GM19240 (cell line): ENCODE measurements around the gene GPX5.
"Not testable (repeated sequence)": the region's sequence is repeated elsewhere in the genome, so short reads cannot be mapped to it uniquely, and the experiment has no call there.

Experiments
- DNase-seq: peaks from one replicate; pipeline ENCODE4 v3.0.0; 2011; ENCODE audit warnings: low spot score; ENCODE audit not compliant: insufficient read length

GPX5 gene, protein sequence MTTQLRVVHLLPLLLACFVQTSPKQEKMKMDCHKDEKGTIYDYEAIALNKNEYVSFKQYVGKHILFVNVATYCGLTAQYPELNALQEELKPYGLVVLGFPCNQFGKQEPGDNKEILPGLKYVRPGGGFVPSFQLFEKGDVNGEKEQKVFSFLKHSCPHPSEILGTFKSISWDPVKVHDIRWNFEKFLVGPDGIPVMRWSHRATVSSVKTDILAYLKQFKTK

GRCh38 chr6:28525496-28526039 lies at the start of gene GPX5:
Gene GPX5, plus strand, starts transcription at chr6:28525881. Its CDS starts 133 bp downstream, at chr6:28526014.
- no peak for DNase-seq

DNA sequence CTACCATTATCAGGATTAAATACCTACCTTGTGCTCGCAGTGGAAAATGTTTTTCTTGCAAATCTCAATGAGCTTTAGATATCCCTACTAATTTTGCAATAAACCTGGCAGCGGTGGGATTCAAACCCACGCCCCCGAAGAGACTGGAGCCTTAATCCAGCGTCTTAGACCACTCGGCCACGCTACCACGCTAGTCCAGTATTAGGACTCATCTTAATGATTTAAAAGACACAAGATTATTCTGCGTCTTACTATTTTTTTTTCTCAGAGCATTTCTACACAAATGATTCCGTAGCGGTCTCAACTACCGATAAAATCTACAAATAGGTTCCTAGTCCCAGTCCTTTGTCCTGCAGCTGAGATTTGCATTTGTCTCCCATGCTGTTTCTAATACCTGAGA lies 47.2 kb upstream of the GPX5 start:
- no peak for DNase-seq

GRCh38 chr6:28480253-28480932 lies 45.3 kb upstream of the GPX5 start:
- no peak for DNase-seq

- DNase-seq, result no peak
Observed at GRCh38 chr6:28485482-28485881, 40.2 kb upstream of the GPX5 start.

- no peak for DNase-seq
Observed at GRCh38 chr6:28486533-28486932, 39.1 kb upstream of the GPX5 start.

GRCh38 chr6:28486988-28487742 lies 38.5 kb upstream of the GPX5 start:
- no peak for DNase-seq

DNA sequence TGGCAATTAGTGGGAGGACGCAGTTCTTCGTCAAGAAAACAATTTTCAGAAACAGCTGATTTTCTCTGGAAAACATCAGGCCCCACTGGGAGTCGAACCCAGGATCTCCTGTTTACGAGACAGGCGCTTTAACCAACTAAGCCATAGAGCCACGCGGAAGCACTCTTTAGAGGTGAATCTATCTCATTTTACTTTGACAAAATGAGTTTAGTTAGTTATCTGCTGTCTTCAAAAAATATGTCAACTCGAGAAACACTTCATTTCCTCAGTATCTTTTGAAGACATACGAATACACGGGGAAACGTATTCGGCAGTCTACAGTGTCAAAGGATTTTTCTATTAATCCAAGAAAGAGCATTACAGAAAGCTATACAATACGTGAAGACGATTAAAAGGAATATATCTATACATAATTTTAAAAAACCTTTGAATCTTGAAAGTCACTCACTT lies 36.7 kb upstream of the GPX5 start:
- no peak for DNase-seq

- DNase-seq, result peak; percentile 26
Observed at GRCh38 chr6:28489366-28490204, 36.1 kb upstream of the GPX5 start.

DNA sequence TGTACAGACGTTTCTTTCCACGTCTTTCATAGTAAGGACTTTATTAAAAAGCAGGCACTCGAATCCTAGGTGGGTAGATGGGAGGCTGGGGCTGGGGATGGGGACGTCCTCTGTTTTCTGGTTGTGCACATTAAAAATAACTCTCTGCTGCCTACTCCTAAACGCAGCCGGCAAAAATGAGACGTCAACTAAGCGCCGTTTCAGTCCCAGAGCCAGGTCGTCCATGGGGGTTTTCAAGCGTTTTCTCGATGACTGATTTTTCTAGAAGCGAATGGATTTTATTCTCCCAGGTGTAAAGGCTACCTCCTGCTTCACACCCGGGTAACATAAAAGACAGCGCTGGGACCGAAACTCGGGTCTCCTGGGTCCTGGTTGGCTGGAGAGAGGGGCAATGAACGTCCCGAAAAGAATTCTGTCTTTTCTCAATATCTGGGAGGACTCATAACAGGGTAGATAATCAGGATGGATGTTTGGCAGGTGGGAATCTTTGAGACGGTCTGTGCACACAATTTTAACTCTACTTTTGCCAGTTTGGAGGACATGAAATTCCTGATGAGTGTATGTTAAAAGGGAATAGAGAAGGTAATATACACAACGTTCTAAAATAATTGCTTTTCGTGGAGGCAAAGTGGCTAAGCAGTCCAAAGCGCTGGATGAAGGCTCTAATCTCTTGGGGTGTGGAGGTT lies 35.3 kb upstream of the GPX5 start:
- DNase-seq, result no peak

DNA sequence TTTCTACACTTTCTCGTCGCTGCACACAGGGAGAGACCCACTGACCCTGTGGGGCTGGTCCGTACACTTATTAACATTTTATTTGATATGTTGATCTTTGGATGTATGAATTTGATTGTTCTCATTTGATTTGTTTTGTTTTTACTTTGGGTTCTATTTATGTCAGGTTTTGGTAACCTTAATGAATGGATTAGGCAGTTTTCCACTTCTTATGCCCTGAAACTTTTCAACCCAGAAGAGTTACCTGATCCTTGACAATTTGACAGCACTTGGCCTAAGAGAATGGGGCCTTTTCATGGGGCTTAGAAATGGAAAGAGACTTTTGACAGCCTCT lies 33.7 kb upstream of the GPX5 start:
- no peak for DNase-seq

DNA sequence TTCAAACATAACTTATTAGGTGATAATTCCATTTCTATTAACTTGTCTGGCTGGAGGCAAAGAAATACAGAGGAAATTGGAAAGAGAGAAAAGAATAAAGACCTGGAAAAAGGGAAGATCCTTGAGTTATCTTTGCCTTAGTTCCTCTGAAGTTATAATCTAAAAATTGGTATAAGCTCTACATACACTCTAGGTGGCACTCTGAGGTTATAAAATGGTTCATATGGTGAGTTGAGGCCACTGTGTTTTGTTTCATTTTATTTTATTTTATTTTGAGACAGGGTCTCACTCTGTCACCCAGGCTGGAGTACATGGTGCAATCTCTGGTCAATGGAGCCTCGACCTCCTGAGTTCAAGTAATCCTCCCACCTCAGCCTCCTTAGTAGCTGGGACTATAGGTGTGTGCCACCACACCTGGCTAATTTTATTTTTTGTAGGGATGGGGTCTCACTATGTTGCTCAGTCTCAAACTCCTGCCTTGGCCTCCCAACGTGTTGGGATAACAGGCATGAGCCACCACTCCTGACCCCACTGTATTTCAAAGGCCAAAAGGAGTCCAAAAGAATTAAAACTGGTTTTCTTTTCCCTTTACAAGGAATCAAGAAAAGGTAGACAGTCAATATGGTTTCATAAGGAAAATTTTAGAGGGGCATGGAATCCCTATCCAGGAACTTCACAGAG lies 29.4 kb upstream of the GPX5 start:
- DNase-seq, result no peak

DNA sequence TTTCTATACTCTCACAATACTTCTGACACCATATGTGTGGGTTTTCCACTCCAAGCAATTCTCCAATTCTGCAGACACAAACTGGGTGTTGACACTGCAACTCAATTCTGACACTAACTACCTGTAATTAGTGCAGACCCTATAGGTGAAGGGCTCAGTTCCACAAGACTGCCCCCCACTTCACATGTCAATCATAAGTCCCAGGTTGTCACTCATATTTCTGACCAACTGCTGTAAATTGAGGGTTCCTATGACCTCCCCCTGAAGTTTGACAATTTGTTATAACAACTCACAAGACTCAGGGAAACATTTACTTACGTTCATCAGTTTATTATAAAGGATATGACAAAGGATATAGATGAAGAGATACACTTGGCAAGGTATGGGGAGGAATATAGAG lies 28.4 kb upstream of the GPX5 start:
- DNase-seq, result no peak

- no peak for DNase-seq
Observed at GRCh38 chr6:28497893-28498292, 27.8 kb upstream of the GPX5 start.

- no peak for DNase-seq
Observed at GRCh38 chr6:28501259-28501658, 24.4 kb upstream of the GPX5 start.

- DNase-seq, result not testable (repeated sequence)
Observed at GRCh38 chr6:28502136-28502535, 23.5 kb upstream of the GPX5 start.

DNA sequence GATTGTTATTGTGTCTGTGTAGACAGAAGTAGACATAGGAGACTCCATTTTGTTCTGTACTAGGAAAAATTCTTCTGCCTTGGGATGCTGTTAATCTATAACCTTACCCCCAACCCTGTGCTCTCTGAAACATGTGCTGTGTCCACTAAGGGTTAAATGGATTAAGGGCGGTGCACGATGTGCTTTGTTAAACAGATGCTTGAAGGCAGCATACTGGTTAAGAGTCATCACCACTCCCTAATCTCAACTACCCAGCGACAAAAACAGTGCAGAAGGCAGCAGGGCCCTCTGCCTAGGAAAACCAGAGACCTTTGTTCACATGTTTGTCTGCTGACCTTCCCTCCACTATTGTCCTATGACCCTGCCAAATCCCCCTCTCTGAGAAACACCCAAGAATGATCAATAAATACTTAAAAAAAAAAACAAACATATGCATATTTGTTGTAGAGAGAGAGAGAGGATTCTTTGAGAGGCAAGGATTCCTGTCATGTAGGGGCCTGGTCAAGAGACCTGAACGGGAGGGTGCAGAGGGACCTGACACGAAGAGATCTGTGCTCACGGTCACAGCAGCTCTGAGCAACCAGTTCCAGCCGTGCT lies 22.9 kb upstream of the GPX5 start:
- DNase-seq, result not testable (repeated sequence)

- DNase-seq, result no peak
Observed at GRCh38 chr6:28505733-28506132, 19.9 kb upstream of the GPX5 start.

GRCh38 chr6:28506807-28507475 lies 18.7 kb upstream of the GPX5 start:
- DNase-seq, result no peak

GRCh38 chr6:28511628-28512300 lies 13.9 kb upstream of the GPX5 start:
- DNase-seq, result no peak
